Superior temporal gyrus (tissue), 1 donor: ENCODE measurements around the gene LY6G6F.

Experiments used
- DNase-seq: peaks from one replicate; pipeline ENCODE4 v3.0.0-alpha.2; 2016; ENCODE audit errors: extremely low spot score

Gene LY6G6F

DNA sequence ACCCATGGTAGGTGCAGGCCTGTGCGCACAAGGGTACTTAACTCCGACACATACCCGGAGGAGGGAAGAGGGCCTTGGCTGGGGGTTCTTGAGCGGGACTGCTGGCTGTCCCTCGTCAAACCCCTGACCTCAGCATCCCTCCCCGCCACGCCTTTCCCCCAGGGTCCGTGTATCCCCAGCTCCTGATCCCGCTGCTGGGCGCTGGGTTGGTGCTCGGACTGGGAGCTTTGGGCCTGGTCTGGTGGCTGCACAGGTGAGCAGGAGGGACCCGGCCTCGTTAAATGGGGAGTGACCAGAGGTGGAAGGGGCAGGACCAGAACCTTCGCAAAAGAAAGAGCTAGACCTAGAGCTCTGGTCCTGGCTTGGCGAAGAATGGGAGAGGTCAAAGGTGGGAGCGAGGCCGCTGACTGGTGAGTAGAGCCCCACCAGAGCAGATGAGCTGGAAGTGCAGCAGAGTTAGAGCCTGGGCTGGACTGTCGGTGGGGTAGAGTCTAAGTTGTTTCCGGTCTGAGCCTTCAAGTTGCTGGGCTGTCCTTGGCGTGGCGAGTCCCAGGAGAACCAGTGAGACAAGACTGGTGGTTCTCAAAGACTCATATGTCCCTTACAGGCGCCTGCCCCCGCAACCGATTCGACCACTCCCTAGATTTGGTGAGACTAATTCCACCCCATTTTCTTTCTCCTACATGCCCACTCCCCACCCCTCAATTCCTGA lies 17.5 kb downstream of the LY6G6F start:
- no peak for DNase-seq

DNA sequence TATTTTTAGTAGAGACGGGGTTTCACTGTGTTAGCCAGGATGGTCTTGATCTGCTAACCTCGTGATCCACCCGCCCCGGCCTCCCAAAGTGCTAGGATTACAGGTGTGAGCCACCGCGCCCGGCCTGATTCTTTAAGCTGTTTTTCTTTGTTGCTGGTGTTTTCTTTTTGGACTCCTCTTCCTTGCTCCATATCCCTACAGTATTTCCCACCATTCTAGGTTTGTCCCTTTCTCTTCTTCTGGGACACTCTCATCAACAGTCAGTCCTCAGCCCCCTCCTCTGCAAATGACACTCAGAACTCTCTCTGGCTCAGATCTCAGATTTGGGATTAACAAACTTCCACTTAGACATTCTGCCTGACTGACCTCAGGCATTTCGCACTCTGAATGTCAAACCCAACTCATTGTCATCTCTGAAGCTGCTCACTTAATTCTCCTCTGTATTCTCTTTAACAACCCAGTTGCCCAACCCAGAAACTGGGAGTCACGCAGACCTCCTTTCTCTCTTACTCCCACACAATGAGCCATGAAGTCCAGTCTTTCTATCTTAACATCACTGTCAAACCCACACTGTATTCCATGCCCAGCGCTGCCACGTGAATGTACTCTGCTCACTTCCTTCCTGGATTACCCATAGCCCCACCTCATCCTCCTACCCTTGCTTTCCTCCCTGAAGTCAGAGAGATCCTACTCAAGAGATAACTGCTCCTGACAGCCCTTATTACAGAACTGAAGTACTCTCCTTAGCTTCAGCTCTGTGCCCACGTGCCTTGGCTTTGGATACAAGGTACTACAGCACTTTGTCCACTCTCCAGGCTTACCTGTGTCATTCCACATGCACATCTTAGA lies 19.1 kb downstream of the LY6G6F start:
- no peak for DNase-seq

- DNase-seq, result no peak
Observed at GRCh38 chr6:31727034-31727716, 20.5 kb downstream of the LY6G6F start.

GRCh38 chr6:31727717-31728671 lies 21.3 kb downstream of the LY6G6F start:
- no peak for DNase-seq

- no peak for DNase-seq
Observed at GRCh38 chr6:31728767-31729514, 22.3 kb downstream of the LY6G6F start, which contains the start of gene DDAH2. Gene DDAH2 (minus strand): TSS chr6:31729299. CDS start chr6:31729161, 138 bp downstream.

DNA sequence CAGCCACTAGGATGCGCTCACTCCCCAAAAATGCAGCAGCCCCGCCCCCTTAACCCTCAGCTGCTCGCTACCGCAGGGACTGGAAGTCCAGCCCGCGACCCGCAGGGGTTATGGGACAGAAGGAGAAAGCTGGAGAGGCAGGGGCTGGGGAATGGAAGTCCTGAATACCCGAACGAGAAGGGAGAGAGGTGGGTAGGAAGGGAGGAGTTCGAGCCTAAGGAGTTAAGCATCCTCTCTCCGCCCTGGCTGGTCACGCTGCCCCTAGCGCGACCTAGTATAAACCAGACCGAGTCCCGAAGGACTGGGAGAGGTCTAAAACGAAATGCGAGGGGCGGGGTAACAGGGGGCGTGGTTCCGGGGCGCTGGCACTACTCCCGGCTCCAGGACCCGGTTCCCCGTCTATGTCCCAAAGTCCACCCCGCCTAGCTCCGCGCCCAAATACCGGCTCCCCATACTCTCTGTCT lies 22.9 kb downstream of the LY6G6F start:
- peak; percentile 79 for DNase-seq

GRCh38 chr6:31729979-31730630 lies 23.4 kb downstream of the LY6G6F start:
- peak; percentile 64 for DNase-seq

DNA sequence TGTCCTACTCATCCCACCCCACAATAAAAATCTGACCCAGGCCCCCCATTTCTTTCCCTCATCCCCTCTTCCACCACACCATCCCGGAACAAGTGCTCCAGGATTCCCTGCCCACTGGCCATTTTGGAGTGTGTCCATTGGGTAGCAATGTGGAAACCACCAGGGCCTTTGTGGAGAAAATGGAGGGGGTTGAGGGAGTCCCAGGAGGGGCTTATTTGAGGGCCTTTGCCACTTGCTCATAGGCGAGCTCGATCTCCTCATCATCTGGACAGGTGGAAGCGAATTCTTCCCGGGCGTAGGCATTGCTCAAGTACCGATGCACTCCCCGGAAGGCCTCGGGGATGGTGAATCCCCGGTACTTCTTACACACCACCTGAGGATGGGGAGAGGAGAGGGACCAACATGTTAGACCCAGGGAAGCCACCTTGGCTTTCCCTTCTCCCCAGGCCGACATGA lies 24.0 kb downstream of the LY6G6F start:
- DNase-seq, result no peak

DNA sequence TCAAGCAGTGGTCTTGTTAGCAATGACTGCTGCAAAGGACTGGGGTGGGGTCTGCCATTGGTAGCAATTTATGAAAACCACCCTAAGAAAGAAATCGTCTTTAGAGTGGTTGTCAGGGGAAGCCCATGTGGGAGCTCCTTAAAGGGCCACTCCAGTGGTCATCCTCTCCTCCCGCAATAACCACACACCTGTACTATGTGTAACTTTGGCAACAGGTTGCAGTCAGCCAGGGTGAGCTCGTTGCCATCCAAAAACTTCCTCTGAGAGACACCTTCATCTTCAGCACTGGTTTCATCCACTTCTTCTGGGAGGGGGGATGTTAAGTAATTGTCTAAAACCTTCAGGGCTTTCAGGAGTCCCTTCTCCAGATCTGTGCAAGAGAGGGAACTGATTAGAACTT lies 25.4 kb downstream of the LY6G6F start:
- DNase-seq, result no peak

DNA sequence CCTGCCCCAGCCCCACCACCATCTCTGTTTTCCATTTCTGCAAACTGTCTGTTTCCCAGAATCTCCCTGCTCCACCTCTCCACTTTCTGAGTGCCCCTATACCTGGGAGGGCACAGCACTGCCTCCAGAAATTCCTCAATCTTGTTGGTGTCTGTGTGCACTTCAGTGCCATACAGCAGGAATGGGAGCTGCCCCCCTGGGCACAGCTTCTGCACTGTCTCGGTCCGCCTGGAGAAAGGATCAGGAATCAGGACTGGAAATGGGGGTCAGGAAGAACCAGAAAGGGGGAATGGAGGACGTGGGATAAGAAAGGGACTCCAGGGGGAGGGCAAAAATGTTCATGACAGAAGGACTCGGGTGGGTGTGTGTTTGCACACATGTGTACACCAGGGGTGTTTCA lies 27.1 kb downstream of the LY6G6F start:
- DNase-seq, result no peak

DNA sequence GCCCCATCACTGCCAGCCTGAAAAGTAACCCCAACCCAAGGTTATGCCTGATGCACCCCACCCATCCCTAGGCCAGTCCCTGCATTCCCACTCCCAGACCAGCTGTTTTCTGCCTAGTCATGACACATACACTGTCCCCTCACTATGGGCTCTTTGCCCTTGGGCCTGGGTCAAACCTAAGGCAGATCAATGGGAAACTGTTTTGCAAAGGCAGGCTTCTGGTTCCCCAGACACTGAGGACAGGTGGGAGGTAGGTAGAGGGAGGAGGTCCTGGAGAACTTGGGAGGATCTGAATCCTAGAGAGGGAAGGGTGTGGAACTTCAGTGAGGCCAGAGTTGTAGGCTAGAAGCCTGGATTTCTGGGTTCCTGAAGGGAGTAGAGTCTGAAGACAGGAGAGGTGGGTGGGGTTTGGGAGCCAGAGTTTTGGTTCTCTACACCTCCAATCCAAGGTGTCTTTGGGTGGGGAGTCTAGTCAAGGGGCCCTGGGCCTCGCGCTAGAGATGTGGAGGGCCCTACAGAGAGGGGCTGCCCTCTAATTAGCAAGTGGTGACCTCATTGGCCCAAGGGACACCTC lies 27.7 kb downstream of the LY6G6F start:
- no peak for DNase-seq

- DNase-seq, result no peak
Observed at GRCh38 chr6:31734821-31735406, 28.2 kb downstream of the LY6G6F start.

DNA sequence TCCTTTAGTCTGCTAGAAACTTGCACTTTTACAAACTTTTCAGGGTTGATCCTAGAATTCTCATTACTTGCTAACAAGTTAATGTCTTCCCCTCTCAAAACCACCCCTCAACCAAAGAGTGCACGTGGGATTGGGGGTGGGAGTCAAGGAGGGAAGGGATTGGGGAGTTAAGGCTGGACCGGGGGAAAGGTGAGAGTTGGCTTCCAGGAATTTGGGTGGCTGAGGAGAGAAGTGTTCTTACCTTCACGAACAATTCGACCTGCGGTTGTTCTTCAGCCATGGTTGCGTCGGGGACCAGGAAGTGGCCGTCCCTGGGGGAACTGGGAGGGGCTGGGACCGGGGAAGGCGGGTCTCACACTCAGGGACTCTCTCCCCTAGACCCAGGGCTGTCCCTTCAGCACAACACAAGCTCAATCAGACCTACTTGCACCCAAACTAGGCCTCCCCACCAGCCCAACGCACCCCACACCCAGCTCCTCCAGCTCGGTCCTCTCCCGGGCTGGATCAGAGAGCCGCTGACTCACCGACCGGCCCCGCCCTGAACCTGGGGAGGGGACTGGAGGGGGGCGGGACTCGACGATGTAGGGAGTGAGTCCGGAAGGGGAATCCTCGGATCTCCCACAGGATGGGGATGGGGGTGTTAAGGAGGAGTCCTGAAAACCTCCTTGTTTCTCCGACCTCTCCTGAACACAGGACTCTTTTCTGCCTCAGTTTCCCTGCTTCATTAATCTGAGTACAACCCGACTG lies 29.5 kb downstream of the LY6G6F start, which contains the start of gene CLIC1:
Gene CLIC1, minus strand, starts transcription at position 510 of the 747 bp plus-strand sequence. Its CDS starts 230 bp downstream, at position 280.
- no peak for DNase-seq

DNA sequence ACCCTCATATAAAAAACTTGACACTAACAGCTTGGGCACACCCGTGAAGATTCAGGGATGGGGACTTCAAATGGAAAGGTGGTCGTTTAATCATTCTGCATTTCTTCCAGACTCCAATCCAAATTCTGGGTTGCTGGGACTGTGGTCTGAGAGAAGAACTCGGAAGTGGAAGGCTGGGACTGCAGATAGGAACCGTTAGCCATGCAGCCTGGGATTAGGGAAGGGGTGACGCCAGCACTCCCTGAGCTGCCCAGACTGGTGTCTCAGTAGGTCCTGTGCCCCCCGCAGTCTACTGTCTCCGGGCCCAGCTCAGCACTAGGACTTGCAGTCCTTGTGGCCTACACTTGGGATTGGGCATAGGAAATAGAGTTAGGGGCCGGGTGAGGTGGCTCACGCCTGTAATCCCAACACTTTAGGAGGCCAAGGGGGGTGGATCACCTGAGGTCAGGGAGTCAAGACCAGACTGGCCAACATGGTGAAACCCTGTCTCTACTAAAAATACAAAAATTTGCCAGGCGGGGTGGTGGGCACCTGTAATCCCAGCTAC lies 30.2 kb downstream of the LY6G6F start:
- no peak for DNase-seq

GRCh38 chr6:31737315-31737990 lies 30.8 kb downstream of the LY6G6F start:
- DNase-seq, result no peak

DNA sequence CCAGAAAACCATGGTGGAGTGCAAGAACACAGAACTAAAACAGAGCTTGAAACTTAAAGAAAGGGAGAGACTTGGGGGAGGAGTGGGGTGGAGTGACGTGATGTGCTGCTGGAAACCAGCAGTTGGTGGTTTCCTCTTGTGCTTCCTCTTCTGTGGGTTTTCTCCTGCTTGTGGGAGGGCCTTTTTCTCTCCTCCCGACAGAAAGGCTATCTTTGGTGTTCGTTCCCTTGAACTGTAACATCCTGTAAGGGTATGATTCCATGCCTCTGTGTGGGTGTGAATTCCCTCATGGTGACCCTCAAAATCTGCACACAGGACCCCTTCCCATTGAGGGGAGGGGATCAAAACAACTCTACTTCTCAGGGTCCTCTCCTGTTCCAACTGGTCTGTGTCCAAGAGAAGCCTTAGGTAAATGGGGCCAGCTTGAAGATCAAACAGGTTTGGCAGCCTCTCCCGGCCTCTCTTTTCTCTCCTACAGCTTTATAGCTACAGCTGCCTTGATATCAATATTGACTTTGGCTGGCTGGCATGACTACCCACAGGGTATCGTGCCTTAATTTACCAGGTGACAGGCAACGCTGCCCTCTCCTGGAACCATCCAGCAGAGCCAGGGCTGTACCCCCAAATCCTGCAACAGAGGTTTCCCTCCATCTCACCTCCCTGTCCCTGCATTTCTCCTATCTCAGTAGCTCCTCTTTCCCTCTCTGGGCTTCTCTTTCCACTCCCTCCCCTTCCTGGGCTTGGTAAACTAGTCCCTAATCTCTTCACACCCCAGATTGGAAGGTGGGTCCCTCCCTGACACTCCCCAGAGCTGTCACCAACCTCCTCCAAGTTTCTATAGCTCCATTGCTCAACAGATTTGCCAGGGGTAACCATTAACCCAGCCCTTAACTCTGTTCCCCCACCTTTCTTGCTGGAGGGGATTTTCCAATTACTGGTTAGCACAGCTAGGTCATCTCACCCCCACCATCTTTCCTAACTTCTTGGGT lies 31.6 kb downstream of the LY6G6F start:
- no peak for DNase-seq
